Measurements from ENCODE around the gene BMAL1. TPM values are rescaled to one million over a fixed set of nuclear protein-coding genes. Genes with fewer than 3 reads are reported as not detected.

Gene BMAL1
- polyA plus RNA-seq, 1 experiment, result 12.5 TPM

GRCh38 chr11:13287681-13288080, 10.1 kb downstream of the BMAL1 start:
- DNase-seq (ENCODE audit: low read depth, low spot score), result no peak

GRCh38 chr11:13288375-13289029, 10.9 kb downstream of the BMAL1 start:
- no peaks in the 10 kb centered on the region for H3K9me3 ChIP-seq (ENCODE audit: control insufficient read depth, insufficient read depth, low read length)
- CTCF ChIA-PET, result interaction anchor here (0.7 to 1.4 kb wide), 3 partner anchors 47 to 325 kb away, joined by 3 to 7 read pairs (median 4); no protein-coding TSS in a partner anchor
- H3K4me3 ChIP-seq (ENCODE audit: low read depth, low read length), result no peak overlapping the region
- no peak for TF ChIP-seq CTCF (IDR thresholded peaks at IDR 0.05; ENCODE audit: low read depth, low read length)
- DNase-seq (ENCODE audit: low read depth, low spot score), result no peak
- POLR2A ChIA-PET, result no interaction called here
- no peaks in the 10 kb centered on the region for H3K27me3 ChIP-seq (ENCODE audit: control insufficient read depth, insufficient read depth, low read length)
- no peak overlapping the region for H3K27ac ChIP-seq (ENCODE audit: low read depth, low read length)

More at GRCh38 chr11:13287681-13288080, 10.1 kb downstream of the BMAL1 start:
- ChIA-PET POLR2A (no interaction called here), CTCF (interaction anchor here (1.3 kb wide), 1 partner anchor 48 kb away, joined by 4 read pairs; no protein-coding TSS in a partner anchor)
- TF ChIP-seq CTCF (IDR thresholded peaks at IDR 0.05; ENCODE audit: low read depth, low read length), result no peak
- Histone ChIP-seq H3K9me3 (ENCODE audit: control insufficient read depth, insufficient read depth, low read length) (no peaks in the 10 kb centered on the region), H3K4me3 (ENCODE audit: low read depth, low read length) (no peak overlapping the region), H3K27ac (ENCODE audit: low read depth, low read length) (no peak overlapping the region), H3K27me3 (ENCODE audit: control insufficient read depth, insufficient read depth, low read length) (no peaks in the 10 kb centered on the region)

- ChIA-PET POLR2A (no interaction called here), CTCF (interaction anchor here (0.7 to 1.4 kb wide), 3 partner anchors 47 to 325 kb away, joined by 3 to 7 read pairs (median 4); no protein-coding TSS in a partner anchor)
- H3K27ac ChIP-seq (ENCODE audit: low read depth, low read length), result no peak overlapping the region
- no peak for TF ChIP-seq CTCF (IDR thresholded peaks at IDR 0.05; ENCODE audit: low read depth, low read length)
- H3K27me3 ChIP-seq (ENCODE audit: control insufficient read depth, insufficient read depth, low read length), result no peaks in the 10 kb centered on the region
- no peak overlapping the region for H3K4me3 ChIP-seq (ENCODE audit: low read depth, low read length)
- DNase-seq (ENCODE audit: low read depth, low spot score), result no peak
- H3K9me3 ChIP-seq (ENCODE audit: control insufficient read depth, insufficient read depth, low read length), result no peaks in the 10 kb centered on the region
These were observed 11.5 kb downstream of the BMAL1 start for GRCh38 chr11:13289081-13289480.

- Histone ChIP-seq H3K27ac (ENCODE audit: low read depth, low read length) (no peak overlapping the region), H3K4me3 (ENCODE audit: low read depth, low read length) (no peak overlapping the region), H3K27me3 (ENCODE audit: control insufficient read depth, insufficient read depth, low read length) (no peaks in the 10 kb centered on the region), H3K9me3 (ENCODE audit: control insufficient read depth, insufficient read depth, low read length) (no peaks in the 10 kb centered on the region)
- DNase-seq (ENCODE audit: low read depth, low spot score), result no peak
- ChIA-PET CTCF (interaction anchor here (1.3 kb wide), 1 partner anchor 52 kb away, joined by 3 read pairs; no protein-coding TSS in a partner anchor), POLR2A (no interaction called here)
- no peak for TF ChIP-seq CTCF (IDR thresholded peaks at IDR 0.05; ENCODE audit: low read depth, low read length)
These were observed 12.8 kb downstream of the BMAL1 start for GRCh38 chr11:13290221-13290980.

GRCh38 chr11:13291361-13291760, 13.8 kb downstream of the BMAL1 start:
- ChIA-PET CTCF (interaction anchor here (0.7 to 1.3 kb wide), 3 partner anchors 43 to 53 kb away, joined by 3 read pairs; no protein-coding TSS in a partner anchor), POLR2A (interaction anchor here (0.7 kb wide), 1 partner anchor 1117 kb away, joined by 3 read pairs; no protein-coding TSS in a partner anchor)
- H3K4me3 ChIP-seq (ENCODE audit: low read depth, low read length), result no peak overlapping the region
- H3K27me3 ChIP-seq (ENCODE audit: control insufficient read depth, insufficient read depth, low read length), result no peaks in the 10 kb centered on the region
- no peak for DNase-seq (ENCODE audit: low read depth, low spot score)
- TF ChIP-seq CTCF (IDR thresholded peaks at IDR 0.05; ENCODE audit: low read depth, low read length), result no peak
- H3K9me3 ChIP-seq (ENCODE audit: control insufficient read depth, insufficient read depth, low read length), result no peaks in the 10 kb centered on the region
- H3K27ac ChIP-seq (ENCODE audit: low read depth, low read length), result no peak overlapping the region
